Mesenchymal stem cell (in vitro differentiated cells and primary cell): ENCODE results near the gene CAMK1G.

ENCODE experiments used
- DNase-seq: peaks from one replicate; pipeline ENCODE4 v3.0.0-alpha.2; 2013
- H2AFZ ChIP-seq: one replicate; pipeline ENCODE4 v1.6.1; 2013; ENCODE audit warnings: low read depth, mild to moderate bottlenecking, control low read depth, inconsistent platforms, low read length, moderate library complexity
- H2AK5ac ChIP-seq: 2 replicates; pipeline ENCODE4 v1.6.1; 2013; ENCODE audit warnings: low read length, moderate library complexity, mild to moderate bottlenecking, inconsistent platforms; ENCODE audit not compliant: severe bottlenecking
- H2BK120ac ChIP-seq: one replicate; pipeline ENCODE4 v1.6.1; 2013; ENCODE audit warnings: low read depth, mild to moderate bottlenecking, inconsistent platforms, low read length, moderate library complexity
- H2BK12ac ChIP-seq, 2 experiments: one replicate each; pipeline ENCODE4 v1.6.1; 2013; ENCODE audit warnings: inconsistent platforms in 2 of 2, low read length in 2 of 2, mild to moderate bottlenecking in 2 of 2, moderate library complexity in 2 of 2, control low read depth in 1 of 2
- H2BK15ac ChIP-seq: one replicate; pipeline ENCODE4 v1.6.1; 2013; ENCODE audit warnings: mild to moderate bottlenecking, low read depth, inconsistent platforms; ENCODE audit not compliant: poor library complexity, severe bottlenecking
- H2BK5ac ChIP-seq: 2 replicates; pipeline ENCODE4 v1.6.1; 2013; ENCODE audit warnings: low read depth, mild to moderate bottlenecking, low read length, control low read depth, inconsistent platforms; ENCODE audit not compliant: poor library complexity, severe bottlenecking
- H3K14ac ChIP-seq, 2 experiments: one replicate each; pipeline ENCODE4 v1.6.1; 2013; ENCODE audit warnings: inconsistent platforms in 2 of 2, low read length in 2 of 2, control low read depth in 1 of 2, mild to moderate bottlenecking in 1 of 2, moderate library complexity in 1 of 2
- H3K18ac ChIP-seq, 2 experiments: one replicate each; pipeline ENCODE4 v1.6.1; 2013; ENCODE audit warnings: inconsistent platforms in 2 of 2, low read length in 2 of 2, control low read depth in 1 of 2, low read depth in 1 of 2, mild to moderate bottlenecking in 1 of 2
- H3K23ac ChIP-seq, 2 experiments: one replicate each; pipeline ENCODE4 v1.6.1; 2013; ENCODE audit warnings: inconsistent platforms in 2 of 2, low read length in 2 of 2, mild to moderate bottlenecking in 2 of 2, moderate library complexity in 2 of 2, control low read depth in 1 of 2
- H3K27ac ChIP-seq: 2 replicates; pipeline ENCODE4 v1.5.1; 2013; ENCODE audit warnings: mild to moderate bottlenecking, moderate library complexity, low read length, control low read depth, inconsistent platforms; ENCODE audit not compliant: poor library complexity, severe bottlenecking
- H3K27me3 ChIP-seq, 2 experiments: 2 replicates each; pipeline versions ENCODE4 v1.6.1 to v1.7.0; 2013; ENCODE audit warnings: low read length in 2 of 2, mild to moderate bottlenecking in 2 of 2, moderate library complexity in 2 of 2, control low read depth in 1 of 2, inconsistent platforms in 1 of 2; ENCODE audit not compliant: control insufficient read depth in 1 of 2, insufficient read depth in 1 of 2
- H3K36me3 ChIP-seq, 2 experiments: 2 replicates each; pipeline versions ENCODE4 v1.6.1 to v1.7.0; 2013; ENCODE audit warnings: low read length in 2 of 2, control low read depth in 1 of 2, inconsistent platforms in 1 of 2, low read depth in 1 of 2, mild to moderate bottlenecking in 1 of 2; ENCODE audit not compliant: insufficient read depth in 2 of 2, control insufficient read depth in 1 of 2
- H3K4ac ChIP-seq, 2 experiments: one replicate each; pipeline ENCODE4 v1.6.1; 2013; ENCODE audit warnings: inconsistent platforms in 2 of 2, low read length in 2 of 2, mild to moderate bottlenecking in 2 of 2, moderate library complexity in 2 of 2, control low read depth in 1 of 2, low read depth in 1 of 2
- H3K4me1 ChIP-seq: 2 replicates; pipeline ENCODE4 v1.6.1; 2013; ENCODE audit warnings: low read depth, low read length, control low read depth; ENCODE audit not compliant: control insufficient read depth, insufficient read depth
- H3K4me2 ChIP-seq: 2 replicates; pipeline ENCODE4 v1.6.1; 2013; ENCODE audit warnings: low read length, mild to moderate bottlenecking, inconsistent platforms; ENCODE audit not compliant: poor library complexity, severe bottlenecking
- H3K4me3 ChIP-seq, 2 experiments: 2 replicates each; pipeline versions ENCODE4 v1.5.1 to v1.7.0; 2013; ENCODE audit warnings: low read length in 2 of 2, mild to moderate bottlenecking in 2 of 2, control low read depth in 1 of 2, low read depth in 1 of 2; ENCODE audit not compliant: insufficient read depth in 1 of 2
- H3K79me1 ChIP-seq: replicated peaks from 2 replicates; pipeline ENCODE4 v1.6.1; 2013; ENCODE audit warnings: mild to moderate bottlenecking, control low read depth, low read length, inconsistent platforms; ENCODE audit not compliant: poor library complexity, severe bottlenecking
- H3K9ac ChIP-seq: 2 replicates; pipeline ENCODE4 v1.7.0; 2013; ENCODE audit warnings: mild to moderate bottlenecking, low read length, moderate library complexity
- H3K9me3 ChIP-seq: 2 replicates; pipeline ENCODE4 v1.7.0; 2013; ENCODE audit warnings: mild to moderate bottlenecking, low read length; ENCODE audit not compliant: control insufficient read depth
- H4K8ac ChIP-seq: one replicate; pipeline ENCODE4 v1.6.1; 2013; ENCODE audit warnings: inconsistent platforms, mild to moderate bottlenecking, low read length, moderate library complexity
- H4K91ac ChIP-seq: one replicate; pipeline ENCODE4 v1.6.1; 2013; ENCODE audit warnings: mild to moderate bottlenecking, low read length, inconsistent platforms
- WGBS: methylation state at CpG from one replicate; pipeline ENCODE4 v1.1.7; 2013; ENCODE audit warnings: mixed read lengths; 5-methylcytosine and 5-hydroxymethylcytosine counted together

CAMK1G gene

DNA sequence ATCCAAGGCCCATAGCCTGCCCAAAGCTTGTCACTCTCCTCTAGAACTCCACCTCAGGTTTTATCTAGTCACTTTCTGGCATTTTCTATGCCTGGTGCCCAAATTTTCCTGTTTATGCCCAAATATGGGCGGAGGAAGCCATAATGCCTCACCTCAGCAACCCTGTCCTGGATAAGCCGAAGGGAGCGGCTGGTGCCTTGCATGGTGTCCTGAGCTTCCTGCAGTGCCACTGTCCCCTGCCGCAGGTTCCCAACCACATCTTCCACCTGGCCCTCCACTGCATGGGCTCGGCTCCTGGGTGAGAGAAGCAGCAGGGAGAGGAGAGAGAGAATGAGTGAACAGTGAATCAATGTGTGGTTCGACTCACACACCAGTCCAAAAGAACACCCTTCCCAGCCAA is 34.2 kb downstream of the CAMK1G start:
- Histone ChIP-seq H3K4me3 (no peak overlapping the region), H2BK120ac (no peak overlapping the region), H4K8ac (no peak overlapping the region), H2BK12ac (no peak overlapping the region), H3K4me2 (no peak overlapping the region), H3K23ac (no peak overlapping the region), H3K9me3 (no peaks in the 10 kb centered on the region), H2AFZ (no peak overlapping the region), H3K36me3 (peaks cover 8 to 18% of the 10 kb centered on the region in 2 experiments), H3K14ac (no peak overlapping the region), H2AK5ac (no peak overlapping the region), H3K4me1 (peaks cover 6% of the 10 kb centered on the region), H4K91ac (no peak overlapping the region), H3K9ac (no peak overlapping the region), H3K27ac (no peak overlapping the region), H3K27me3 (peaks cover 0 to 5% of the 10 kb centered on the region in 2 experiments), H3K18ac (no peak overlapping the region), H3K79me1 (no peaks in the 10 kb centered on the region), H3K4ac (no peak overlapping the region), H2BK5ac (no peak overlapping the region), H2BK15ac (no peak overlapping the region)
- 89% methylated on average over 3 of the region's 6 CpGs for WGBS
- no peak for DNase-seq

DNA sequence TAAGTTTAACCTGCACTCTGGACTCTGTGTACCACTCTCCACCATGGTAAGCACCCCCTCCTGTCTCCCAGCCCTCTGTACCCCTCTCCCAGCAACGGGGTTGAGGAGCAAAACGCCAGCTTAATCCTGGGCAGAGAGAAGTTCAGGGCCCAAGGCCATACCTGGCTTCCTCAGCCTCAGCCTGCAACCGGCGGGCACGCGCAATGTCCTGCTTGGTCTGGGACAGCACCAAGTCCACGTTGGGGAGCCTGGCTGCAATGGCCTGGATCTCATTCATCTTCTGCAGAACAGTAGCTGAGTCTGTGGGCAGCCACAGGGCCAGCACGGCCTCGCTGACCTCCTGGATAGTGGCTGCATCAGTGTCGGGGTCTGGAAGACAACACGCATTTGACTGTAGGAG is 34.8 kb downstream of the CAMK1G start:
- H3K14ac ChIP-seq: no peak overlapping the region

DNA sequence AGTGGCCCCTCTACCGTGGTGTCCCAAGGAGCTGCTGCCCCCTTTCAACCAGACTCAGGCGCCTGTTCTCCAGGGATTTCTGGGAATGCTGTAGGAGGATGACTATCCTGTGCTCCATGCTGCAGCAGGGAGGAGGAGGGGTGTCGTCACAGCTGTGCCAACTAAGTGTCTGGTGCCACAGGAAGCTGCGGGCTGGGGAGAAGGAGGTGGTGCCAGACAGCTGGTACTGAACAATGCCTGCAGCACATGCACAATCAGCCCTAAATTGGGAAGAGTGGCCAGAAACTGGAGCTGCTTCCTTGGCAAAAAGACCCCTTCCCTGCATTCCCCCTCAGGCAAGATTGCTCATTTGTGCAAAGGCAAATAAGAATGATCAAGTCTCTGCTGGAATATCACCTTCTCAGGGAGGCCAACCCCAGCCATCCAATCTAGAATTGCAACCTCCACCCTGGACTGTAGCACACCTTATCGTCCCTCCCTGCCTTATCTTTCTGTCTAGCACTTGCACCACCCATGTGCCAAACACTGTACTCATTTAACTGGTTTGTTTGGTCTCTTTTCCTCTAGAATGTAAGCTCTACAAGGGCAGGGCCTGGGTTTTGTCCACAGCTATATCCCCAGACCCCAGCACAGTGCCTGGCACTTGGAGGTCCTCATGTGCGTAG is 35.4 kb downstream of the CAMK1G start:
- no peak overlapping the region for H2BK5ac ChIP-seq
- H3K79me1 ChIP-seq: no peaks in the 10 kb centered on the region
- H3K18ac ChIP-seq: no peak overlapping the region
- no peak overlapping the region for H2AK5ac ChIP-seq
- no peak overlapping the region for H4K8ac ChIP-seq
- H3K9me3 ChIP-seq: no peaks in the 10 kb centered on the region
- H2BK15ac ChIP-seq: no peak overlapping the region
- no peak for DNase-seq
- no peak overlapping the region for H3K9ac ChIP-seq
- H4K91ac ChIP-seq: no peak overlapping the region
- no peak overlapping the region for H3K4ac ChIP-seq
- no peak overlapping the region for H3K14ac ChIP-seq
- no peaks in the 10 kb centered on the region for H3K27me3 ChIP-seq
- no peak overlapping the region for H3K4me2 ChIP-seq
- no peak overlapping the region for H3K27ac ChIP-seq
- peaks cover 6% of the 10 kb centered on the region for H3K4me1 ChIP-seq
- 89% methylated on average over 6 of the region's 6 CpGs for WGBS
- H3K23ac ChIP-seq: no peak overlapping the region
- no peak overlapping the region for H2BK120ac ChIP-seq
- peaks cover 13 to 18% of the 10 kb centered on the region in 2 experiments for H3K36me3 ChIP-seq
- H2AFZ ChIP-seq: no peak overlapping the region
- no peak overlapping the region for H3K4me3 ChIP-seq
- H2BK12ac ChIP-seq: no peak overlapping the region

More for the DNA sequence above, 34.8 kb downstream of the CAMK1G start:
- Histone ChIP-seq H3K27ac (no peak overlapping the region), H3K27me3 (peaks cover 0 to 1% of the 10 kb centered on the region in 2 experiments), H3K4me1 (peaks cover 6% of the 10 kb centered on the region), H3K9ac (no peak overlapping the region), H3K4ac (no peak overlapping the region), H2BK120ac (no peak overlapping the region), H3K79me1 (no peaks in the 10 kb centered on the region), H4K8ac (no peak overlapping the region), H3K9me3 (no peaks in the 10 kb centered on the region), H2BK12ac (no peak overlapping the region), H3K4me2 (no peak overlapping the region), H3K36me3 (peaks cover 9 to 18% of the 10 kb centered on the region in 2 experiments), H2BK5ac (no peak overlapping the region), H3K4me3 (no peak overlapping the region), H4K91ac (no peak overlapping the region), H2AK5ac (no peak overlapping the region), H3K18ac (no peak overlapping the region), H3K23ac (no peak overlapping the region), H2AFZ (no peak overlapping the region), H2BK15ac (no peak overlapping the region)
- DNase-seq: no peak
- 95% methylated on average over 11 of the region's 11 CpGs for WGBS

DNA sequence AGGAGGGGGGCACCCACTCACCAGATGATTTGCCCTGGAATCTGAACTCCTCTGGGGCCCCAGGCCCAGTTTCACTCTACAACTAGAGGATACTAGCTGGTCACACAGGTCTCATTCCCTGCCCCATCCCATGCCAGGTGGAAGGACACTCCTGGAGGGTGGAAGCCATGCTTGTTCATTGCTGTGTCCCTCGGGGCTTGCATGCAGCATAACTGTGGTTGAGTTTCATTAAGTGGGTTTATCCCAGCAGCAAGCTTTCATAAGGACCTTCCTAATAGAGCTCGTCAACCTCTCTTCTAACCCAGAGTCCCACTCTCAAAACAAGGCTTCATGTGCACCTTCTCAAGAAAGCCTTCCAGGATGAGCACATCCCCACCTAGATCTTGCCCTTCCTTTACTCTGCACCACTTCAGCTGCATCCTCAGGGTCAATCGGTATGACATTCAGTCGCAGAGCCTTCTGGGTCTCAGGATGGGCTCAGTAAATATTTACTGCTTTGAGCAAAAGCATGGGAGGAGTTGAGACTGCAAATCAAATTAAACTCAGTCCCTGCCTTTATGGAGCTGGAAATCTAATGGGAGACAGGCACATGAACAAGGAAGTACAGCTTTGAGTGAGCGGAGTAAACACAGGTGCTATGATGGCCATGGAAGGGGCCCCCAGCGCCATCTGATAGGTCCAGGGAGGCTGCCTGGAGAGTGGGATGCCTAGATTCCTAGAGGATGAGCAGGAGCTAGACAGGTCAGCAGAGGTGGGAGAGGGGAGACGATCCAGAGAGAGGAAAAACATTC is 36.4 kb downstream of the CAMK1G start:
- Histone ChIP-seq H3K36me3 (peaks cover 12 to 16% of the 10 kb centered on the region in 2 experiments), H2AFZ (no peak overlapping the region), H3K4me1 (peaks cover 6% of the 10 kb centered on the region), H3K4ac (no peak overlapping the region), H3K9ac (no peak overlapping the region), H3K27me3 (no peaks in the 10 kb centered on the region), H3K23ac (no peak overlapping the region), H3K9me3 (no peaks in the 10 kb centered on the region), H3K18ac (no peak overlapping the region), H3K4me2 (no peak overlapping the region), H4K91ac (no peak overlapping the region), H2BK15ac (no peak overlapping the region), H2BK120ac (no peak overlapping the region), H2AK5ac (no peak overlapping the region), H3K79me1 (no peaks in the 10 kb centered on the region), H3K14ac (no peak overlapping the region), H2BK12ac (no peak overlapping the region), H3K27ac (no peak overlapping the region), H4K8ac (no peak overlapping the region), H2BK5ac (no peak overlapping the region), H3K4me3 (no peak overlapping the region)
- WGBS: 88% methylated on average over 7 of the region's 7 CpGs
- DNase-seq: no peak
